GM12892 (cell line): ENCODE results near the gene MINK1.

Experiments used
- POLR2A ChIP-seq: IDR thresholded peaks from 2 replicates; pipeline ENCODE4 v1.6.1; 2011; ENCODE audit warnings: low read depth, low read length, control low read depth
- POLR2AphosphoS5 ChIP-seq: IDR thresholded peaks from 2 replicates; pipeline ENCODE4 v1.6.1; 2011; ENCODE audit warnings: low read depth, low read length, control low read depth
- TAF1 ChIP-seq: IDR thresholded peaks from 2 replicates; pipeline ENCODE4 v1.6.1; 2011; ENCODE audit warnings: low read depth, mild to moderate bottlenecking, control low read depth, low read length, borderline replicate concordance

DNA sequence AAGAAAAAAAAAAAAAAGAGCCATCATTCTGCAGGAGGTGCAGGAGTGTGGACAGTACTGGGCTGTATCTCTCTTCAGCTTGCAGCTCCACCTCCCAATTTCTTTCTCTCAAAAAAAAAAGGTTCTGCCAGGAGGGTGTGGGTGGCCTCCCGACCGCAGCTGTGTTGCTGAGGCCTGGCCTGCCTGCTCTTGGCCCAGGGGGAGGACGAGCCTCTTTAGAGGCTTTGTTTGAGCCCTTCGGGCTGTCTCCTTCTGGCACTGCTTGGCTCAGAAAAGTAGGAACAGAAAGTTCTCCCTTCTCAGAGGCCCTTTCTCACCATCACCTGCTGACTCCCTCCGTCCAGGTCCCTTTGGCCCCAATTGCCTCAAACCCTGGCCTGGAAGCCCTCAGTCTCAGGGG, 43.9 kb downstream of the MINK1 start:
- no peak for TF ChIP-seq TAF1
- TF ChIP-seq POLR2A: no peak
- no peak for TF ChIP-seq POLR2AphosphoS5
